Measurements from ENCODE around the gene TMEM100.

The TMEM100 gene

GRCh38 chr17:55734128-55734781, 11.6 kb upstream of the TMEM100 start:
- CTCF ChIA-PET: interaction anchor here (0.7 to 2.5 kb wide), 5 partner anchors 11 to 727 kb away, joined by 3 to 9 read pairs (median 3); partner anchors contain the start of gene TMEM100
- POLR2A ChIA-PET: interaction anchor here (1.2 to 3.6 kb wide), 3 partner anchors 12 to 16 kb away, joined by 3 to 17 read pairs (median 11); partner anchors contain the start of genes PCTP and TMEM100
- no peak for DNase-seq (ENCODE audit: extremely low spot score)
- TF ChIP-seq ELF4 (IDR thresholded peaks at IDR 0.05): no peak
- no peak for TF ChIP-seq L3MBTL2 (conservative IDR thresholded peaks at IDR 0.05)
- no peak for TF ChIP-seq FOXA1 (IDR thresholded peaks at IDR 0.05)
- TF ChIP-seq CTBP1 (IDR thresholded peaks at IDR 0.05; ENCODE audit: borderline replicate concordance): no peak
- no peak for TF ChIP-seq FOXK2 (IDR thresholded peaks at IDR 0.05)
- TF ChIP-seq ARNT (IDR thresholded peaks at IDR 0.05): no peak
- no peak for TF ChIP-seq ZNF384 (IDR thresholded peaks at IDR 0.05)
- TF ChIP-seq SP1 (IDR thresholded peaks at IDR 0.05): no peak
- no peak for TF ChIP-seq SUZ12 (IDR thresholded peaks at IDR 0.05)
- TF ChIP-seq TARDBP (IDR thresholded peaks at IDR 0.05): no peak
- TF ChIP-seq PKNOX1 (IDR thresholded peaks at IDR 0.05): no peak
- TF ChIP-seq LEF1 (IDR thresholded peaks at IDR 0.05; ENCODE audit: borderline replicate concordance): no peak; the same call in 1 of the 2 replicates

- ChIA-PET POLR2A (interaction anchor here (0.6 to 3.6 kb wide), 8 partner anchors 8 to 42 kb away, joined by 3 to 17 read pairs (median 4); partner anchors contain the start of genes PCTP and TMEM100), CTCF (interaction anchor here (0.7 to 1.9 kb wide), 5 partner anchors 9 to 49 kb away, joined by 3 to 6 read pairs (median 3); no protein-coding TSS in a partner anchor)
- peak; percentile 32 for DNase-seq (ENCODE audit: extremely low spot score)
- TF ChIP-seq FOXA1 (IDR thresholded peaks at IDR 0.05) (no peak), FOXM1 (IDR thresholded peaks at IDR 0.05; ENCODE audit: borderline replicate concordance) (no peak), TARDBP (IDR thresholded peaks at IDR 0.05) (no peak), PKNOX1 (IDR thresholded peaks at IDR 0.05) (peak; percentile 83), ARNT (IDR thresholded peaks at IDR 0.05) (no peak), ELF4 (IDR thresholded peaks at IDR 0.05) (no peak), LEF1 (IDR thresholded peaks at IDR 0.05; ENCODE audit: borderline replicate concordance) (no peak), SUZ12 (IDR thresholded peaks at IDR 0.05) (no peak), CTBP1 (IDR thresholded peaks at IDR 0.05; ENCODE audit: borderline replicate concordance) (no peak), SP1 (IDR thresholded peaks at IDR 0.05) (no peak), FOXK2 (IDR thresholded peaks at IDR 0.05) (no peak), ZNF384 (IDR thresholded peaks at IDR 0.05) (0 out of 2 replicates have a peak, but pooled peaks have one; percentile 23), BHLHE40 (IDR thresholded peaks at IDR 0.05; ENCODE audit: borderline replicate concordance) (no peak), HDGF (IDR thresholded peaks at IDR 0.05; ENCODE audit: borderline replicate concordance) (no peak), L3MBTL2 (conservative IDR thresholded peaks at IDR 0.05) (no peak; the same call in 1 of the 2 replicates)
These were observed 9.1 kb upstream of the TMEM100 start for GRCh38 chr17:55731586-55732250.

- DNase-seq (ENCODE audit: extremely low spot score): no peak
- CTCF ChIA-PET: interaction anchor here (1.0 to 1.9 kb wide), 2 partner anchors 8 to 13 kb away, joined by 4 to 6 read pairs; partner anchors contain the start of gene TMEM100
- POLR2A ChIA-PET: interaction anchor here (1.0 to 1.1 kb wide), 2 partner anchors 8 to 21 kb away, joined by 4 to 5 read pairs; partner anchors contain the start of gene TMEM100
- TF ChIP-seq FOXA1 (IDR thresholded peaks at IDR 0.05) (no peak), SP1 (IDR thresholded peaks at IDR 0.05) (no peak), FOXM1 (IDR thresholded peaks at IDR 0.05; ENCODE audit: borderline replicate concordance) (no peak), ELF4 (IDR thresholded peaks at IDR 0.05) (no peak), NFRKB (IDR thresholded peaks at IDR 0.05) (no peak), LEF1 (IDR thresholded peaks at IDR 0.05; ENCODE audit: borderline replicate concordance) (no peak), ZNF384 (IDR thresholded peaks at IDR 0.05) (no peak), PKNOX1 (IDR thresholded peaks at IDR 0.05) (no peak), BHLHE40 (IDR thresholded peaks at IDR 0.05; ENCODE audit: borderline replicate concordance) (no peak), CTBP1 (IDR thresholded peaks at IDR 0.05; ENCODE audit: borderline replicate concordance) (no peak), ARNT (IDR thresholded peaks at IDR 0.05) (no peak), SUZ12 (IDR thresholded peaks at IDR 0.05) (no peak), L3MBTL2 (conservative IDR thresholded peaks at IDR 0.05) (no peak), TARDBP (IDR thresholded peaks at IDR 0.05) (no peak)
These were observed 8.1 kb upstream of the TMEM100 start for GRCh38 chr17:55730808-55731207.

GRCh38 chr17:55730380-55730779, 7.7 kb upstream of the TMEM100 start:
- ChIA-PET CTCF (interaction anchor here (1.0 to 1.9 kb wide), 2 partner anchors 8 to 12 kb away, joined by 4 to 6 read pairs; partner anchors contain the start of gene TMEM100), POLR2A (no interaction called here)
- no peak for DNase-seq (ENCODE audit: extremely low spot score)
- TF ChIP-seq SUZ12 (IDR thresholded peaks at IDR 0.05): no peak
- TF ChIP-seq ARNT (IDR thresholded peaks at IDR 0.05): no peak
- no peak for TF ChIP-seq L3MBTL2 (conservative IDR thresholded peaks at IDR 0.05)
- no peak for TF ChIP-seq BHLHE40 (IDR thresholded peaks at IDR 0.05; ENCODE audit: borderline replicate concordance)
- no peak for TF ChIP-seq NFRKB (IDR thresholded peaks at IDR 0.05)
- no peak for TF ChIP-seq TARDBP (IDR thresholded peaks at IDR 0.05)
- TF ChIP-seq FOXA1 (IDR thresholded peaks at IDR 0.05): no peak
- no peak for TF ChIP-seq ZNF384 (IDR thresholded peaks at IDR 0.05)
- TF ChIP-seq SP1 (IDR thresholded peaks at IDR 0.05): no peak
- TF ChIP-seq LEF1 (IDR thresholded peaks at IDR 0.05; ENCODE audit: borderline replicate concordance): no peak
- no peak for TF ChIP-seq PKNOX1 (IDR thresholded peaks at IDR 0.05)
- no peak for TF ChIP-seq FOXK2 (IDR thresholded peaks at IDR 0.05)
- TF ChIP-seq HDGF (IDR thresholded peaks at IDR 0.05; ENCODE audit: borderline replicate concordance): no peak
- TF ChIP-seq FOXM1 (IDR thresholded peaks at IDR 0.05; ENCODE audit: borderline replicate concordance): no peak
- TF ChIP-seq ELF4 (IDR thresholded peaks at IDR 0.05): no peak
- no peak for TF ChIP-seq CTBP1 (IDR thresholded peaks at IDR 0.05; ENCODE audit: borderline replicate concordance)

Data from HEK293T (cell line).